Adrenal gland (tissue), 12 donors: ENCODE results near the gene NEGR1. TPM values are rescaled to one million over a fixed set of nuclear protein-coding genes. Genes with fewer than 3 reads are reported as not detected.

Experiments used
- DNase-seq, 7 donors: peaks; one replicate each; pipeline ENCODE4 v3.0.0-alpha.2; 2019 to 2020
- H3K27ac ChIP-seq, 5 donors: fragments of 200-600 bp; sonication (generic) in 4 of 5; 1 replicate in 3 of 5; 2 replicates in 2 of 5; pipeline versions ENCODE4 v1.5.1 to v1.8.0; 2016 to 2020; ENCODE audit warnings: mild to moderate bottlenecking in 1 of 5
- H3K27me3 ChIP-seq: fragments of 200-600 bp; 2 replicates; pipeline ENCODE4 v1.8.0; 2021
- H3K36me3 ChIP-seq, 2 donors: fragments of 200-600 bp; replicated peaks in 1 of 2; 1 replicate in 1 of 2; 2 replicates in 1 of 2; pipeline versions ENCODE4 v1.5.1 to v1.8.0; 2018 to 2022
- H3K4me1 ChIP-seq, 2 donors: fragments of 200-600 bp; replicated peaks in 1 of 2; 1 replicate in 1 of 2; 2 replicates in 1 of 2; pipeline versions ENCODE4 v1.5.1 to v1.8.0; 2018 to 2021
- H3K4me3 ChIP-seq, 4 donors: fragments of 200-600 bp; sonication (generic) in 3 of 4; one replicate each; pipeline ENCODE4 v1.5.1; 2016 to 2018
- H3K9me3 ChIP-seq, 3 donors: fragments of 200-600 bp; sonication (generic) in 1 of 3; replicated peaks in 1 of 3; 1 replicate in 2 of 3; 2 replicates in 1 of 3; pipeline versions ENCODE4 v1.5.1 to v1.8.0; 2016 to 2021
- POLR2A ChIP-seq, 2 donors: fragments of 450-650 bp; IDR thresholded peaks; one replicate each; pipeline ENCODE4 v1.6.1; 2017; ENCODE audit warnings: antibody characterized with exemption in 2 of 2, mild to moderate bottlenecking in 2 of 2, moderate library complexity in 1 of 2
- WGBS, 4 donors: extraction: QIAGEN DNeasy Blood & Tissue Kit in 2 of 4; methylation state at CpG; one replicate each; pipeline versions ENCODE4 v1.1.5 to v1.1.7; 2013 to 2017; 5-methylcytosine and 5-hydroxymethylcytosine counted together
- intact Hi-C, 2 donors: fragments of 100-400 bp; cut with DNase I; formaldehyde crosslinking; loops; one replicate each; pipeline versions ENCODE4 v1.14.1 to v1.15.0; 2022 to 2023
- polyA plus RNA-seq, 3 donors: library from polyadenylated mRNA; stranded (reverse); fragments of 200-250 nt in 2 of 3; fragments of 350-450 nt in 1 of 3; fragmentation: Illumina TruSeq in 1 of 3; extraction: RNeasy Lipid Tissue Mini Kit (QIAGEN cat#74804) in 1 of 3; gene quantifications; one replicate each; pipeline ENCODE4 v1.2.3, GENCODE V29; 2013 to 2014
- total RNA-seq, 9 donors: library from RNA; depleted of rRNA in 4 of 9; stranded (reverse); fragments of >200 nt in 4 of 9; fragments of 120-200 nt in 1 of 9; fragmentation: NEBNext Ultra II Directional in 1 of 9; extraction: Animal tissue kit (Norgen Biotek cat#: 25700) in 1 of 9; gene quantifications; one replicate each; pipeline versions ENCODE4 v1.1.0 to v1.2.4, GENCODE V29; 2013 to 2023
- TF ChIP-seq, protein P1 (sequence below), 6 experiments: fragments of 450-650 bp in 4 of 6; fragments of 200-600 bp in 2 of 6; sonication (generic) in 1 of 6; IDR thresholded peaks; 1 replicate in 5 of 6; 2 replicates in 1 of 6; pipeline versions ENCODE4 v1.5.1 to v1.8.0; 2016 to 2021; ENCODE audit warnings: antibody characterized with exemption in 6 of 6, mild to moderate bottlenecking in 2 of 6, moderate library complexity in 1 of 6
- donor health status: healthy with polysubstance abuse.
- donor health status: Bipolar disorder and iron deficiency.
- donor health status: DM: yes; HTN: yes; CAD: no.
- donor health status: DM: no; HTN: no; CAD: no.
- donor health status: DM: no; HTN: no; CAD: no.
- donor health status: DM: yes; HTN: yes; CAD: no.

NEGR1 gene
- total and polyA plus RNA-seq, 12 donors, result 1.1 to 7.4 (median 4.0) TPM

DNA sequence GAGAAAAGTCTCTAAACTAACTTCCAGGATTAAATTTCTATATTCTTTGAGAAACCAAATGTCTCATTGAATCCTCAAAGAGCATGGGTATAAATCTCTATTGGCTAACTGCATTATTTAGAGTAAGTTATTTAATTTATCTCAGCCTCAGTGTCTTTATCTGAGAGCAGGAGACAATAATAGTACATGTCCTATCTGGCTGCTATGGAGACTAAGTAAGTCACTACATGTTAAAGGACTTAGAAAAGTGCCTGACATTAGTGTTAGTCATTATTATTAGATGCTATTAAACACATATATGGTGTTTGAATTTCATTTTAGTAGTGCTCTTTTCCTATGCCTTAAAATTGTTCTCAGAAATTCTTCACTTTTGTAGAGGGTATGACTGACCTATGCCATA is 505.2 kb downstream of the NEGR1 start:
- DNase-seq, result no peak
- Histone ChIP-seq H3K27ac (no peak overlapping the region), H3K27me3 (no peaks in the 10 kb centered on the region), H3K4me1 (no peaks in the 10 kb centered on the region), H3K9me3 (no peaks in the 10 kb centered on the region), H3K4me3 (no peak overlapping the region), H3K36me3 (no peaks in the 10 kb centered on the region)
- intact Hi-C loops, result no loop called here
- TF ChIP-seq POLR2A (IDR thresholded peaks at IDR 0.05), result no peak
- TF ChIP-seq, protein P1, sequence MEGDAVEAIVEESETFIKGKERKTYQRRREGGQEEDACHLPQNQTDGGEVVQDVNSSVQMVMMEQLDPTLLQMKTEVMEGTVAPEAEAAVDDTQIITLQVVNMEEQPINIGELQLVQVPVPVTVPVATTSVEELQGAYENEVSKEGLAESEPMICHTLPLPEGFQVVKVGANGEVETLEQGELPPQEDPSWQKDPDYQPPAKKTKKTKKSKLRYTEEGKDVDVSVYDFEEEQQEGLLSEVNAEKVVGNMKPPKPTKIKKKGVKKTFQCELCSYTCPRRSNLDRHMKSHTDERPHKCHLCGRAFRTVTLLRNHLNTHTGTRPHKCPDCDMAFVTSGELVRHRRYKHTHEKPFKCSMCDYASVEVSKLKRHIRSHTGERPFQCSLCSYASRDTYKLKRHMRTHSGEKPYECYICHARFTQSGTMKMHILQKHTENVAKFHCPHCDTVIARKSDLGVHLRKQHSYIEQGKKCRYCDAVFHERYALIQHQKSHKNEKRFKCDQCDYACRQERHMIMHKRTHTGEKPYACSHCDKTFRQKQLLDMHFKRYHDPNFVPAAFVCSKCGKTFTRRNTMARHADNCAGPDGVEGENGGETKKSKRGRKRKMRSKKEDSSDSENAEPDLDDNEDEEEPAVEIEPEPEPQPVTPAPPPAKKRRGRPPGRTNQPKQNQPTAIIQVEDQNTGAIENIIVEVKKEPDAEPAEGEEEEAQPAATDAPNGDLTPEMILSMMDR (IDR thresholded peaks at IDR 0.05), result no peak

DNA sequence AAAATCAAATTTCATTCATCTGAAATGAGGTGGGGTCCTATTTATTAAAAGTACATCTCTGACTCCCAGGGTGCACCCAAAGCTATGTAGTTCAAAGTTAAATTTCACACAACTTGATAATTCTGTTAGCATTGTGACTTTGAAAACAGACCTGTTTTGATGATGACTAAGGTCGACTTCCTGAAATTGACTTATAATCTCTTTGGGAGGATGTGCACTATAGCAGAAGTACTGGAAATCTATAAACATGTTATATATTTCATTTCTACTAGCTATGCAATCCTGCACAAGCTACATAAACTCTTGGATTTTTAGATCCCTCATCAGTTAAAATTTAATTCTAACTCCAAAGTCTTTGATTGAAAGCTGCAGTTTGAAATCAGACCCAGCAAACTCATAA is 507.6 kb downstream of the NEGR1 start:
- no peak overlapping the region for H3K27ac ChIP-seq
- H3K9me3 ChIP-seq, result no peaks in the 10 kb centered on the region
- TF ChIP-seq, protein P1 (IDR thresholded peaks at IDR 0.05), result no peak
- no peak for TF ChIP-seq POLR2A (IDR thresholded peaks at IDR 0.05)
- DNase-seq, result no peak
- WGBS, 4 donors, result 52 to 62% (median 58%) methylated on average over 1 of the region's 1 CpG
- H3K36me3 ChIP-seq, result no peaks in the 10 kb centered on the region
- intact Hi-C loops, result no loop called here
- H3K4me3 ChIP-seq, result no peak overlapping the region
- H3K4me1 ChIP-seq, result no peaks in the 10 kb centered on the region
- no peaks in the 10 kb centered on the region for H3K27me3 ChIP-seq

DNA sequence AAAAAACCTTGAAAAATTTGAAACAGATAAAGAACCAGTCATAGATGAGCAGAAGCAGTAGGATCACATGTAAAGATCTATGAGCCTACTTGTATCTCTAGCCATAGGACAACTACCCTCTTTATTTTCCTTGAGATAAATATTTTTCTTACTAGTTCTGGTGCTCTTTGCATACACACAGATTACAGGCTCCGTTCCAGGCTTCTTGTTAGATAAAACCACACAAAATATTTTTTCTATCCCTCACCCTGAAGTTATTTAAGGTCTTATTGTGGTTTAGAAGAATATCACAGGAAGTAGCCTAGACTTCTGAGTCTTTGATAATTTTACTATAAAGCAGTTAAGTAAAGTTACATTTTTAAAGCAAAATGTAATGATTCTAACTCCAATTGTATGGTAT is 512.2 kb downstream of the NEGR1 start:
- TF ChIP-seq POLR2A (IDR thresholded peaks at IDR 0.05), result no peak
- no peaks in the 10 kb centered on the region for H3K4me1 ChIP-seq
- H3K4me3 ChIP-seq, result no peak overlapping the region
- 6 to 55% (median 27%) methylated on average over 1 of the region's 1 CpG for WGBS, 4 donors
- no peaks in the 10 kb centered on the region for H3K27me3 ChIP-seq
- no peak overlapping the region for H3K27ac ChIP-seq
- no peaks in the 10 kb centered on the region for H3K9me3 ChIP-seq
- no peak for DNase-seq
- no peaks in the 10 kb centered on the region for H3K36me3 ChIP-seq
- intact Hi-C loops, result no loop called here

DNA sequence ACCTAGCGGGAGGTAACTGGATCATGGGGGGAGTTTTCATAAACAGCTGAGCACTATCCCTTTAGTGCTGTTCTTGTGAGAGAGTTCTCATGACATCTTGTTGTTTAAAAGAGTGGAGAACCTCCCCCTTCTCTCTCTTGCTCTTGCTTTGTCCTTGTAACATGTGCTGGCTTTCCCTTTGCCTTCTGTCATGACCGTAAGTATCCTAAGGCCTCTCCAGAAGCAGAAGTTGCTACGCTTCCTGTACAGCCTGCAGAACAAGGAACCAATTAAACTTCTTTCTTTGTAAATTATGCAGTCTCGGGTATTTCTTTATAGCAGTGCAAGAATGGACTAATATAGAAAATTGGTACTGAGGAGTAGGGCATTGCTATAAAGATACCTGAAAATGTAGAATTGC is 515.6 kb downstream of the NEGR1 start:
- Histone ChIP-seq H3K36me3 (no peaks in the 10 kb centered on the region), H3K4me1 (no peaks in the 10 kb centered on the region), H3K27ac (no peak overlapping the region), H3K9me3 (no peaks in the 10 kb centered on the region), H3K27me3 (no peaks in the 10 kb centered on the region), H3K4me3 (no peak overlapping the region)
- TF ChIP-seq, protein P1 (IDR thresholded peaks at IDR 0.05), result no peak
- no peak for TF ChIP-seq POLR2A (IDR thresholded peaks at IDR 0.05)
- intact Hi-C loops, result no loop called here
- peak in 1 of 7 donors; percentile 2 for DNase-seq
- WGBS, 4 donors, result 71 to 76% (median 73%) methylated on average over 4 of the region's 4 CpGs

DNA sequence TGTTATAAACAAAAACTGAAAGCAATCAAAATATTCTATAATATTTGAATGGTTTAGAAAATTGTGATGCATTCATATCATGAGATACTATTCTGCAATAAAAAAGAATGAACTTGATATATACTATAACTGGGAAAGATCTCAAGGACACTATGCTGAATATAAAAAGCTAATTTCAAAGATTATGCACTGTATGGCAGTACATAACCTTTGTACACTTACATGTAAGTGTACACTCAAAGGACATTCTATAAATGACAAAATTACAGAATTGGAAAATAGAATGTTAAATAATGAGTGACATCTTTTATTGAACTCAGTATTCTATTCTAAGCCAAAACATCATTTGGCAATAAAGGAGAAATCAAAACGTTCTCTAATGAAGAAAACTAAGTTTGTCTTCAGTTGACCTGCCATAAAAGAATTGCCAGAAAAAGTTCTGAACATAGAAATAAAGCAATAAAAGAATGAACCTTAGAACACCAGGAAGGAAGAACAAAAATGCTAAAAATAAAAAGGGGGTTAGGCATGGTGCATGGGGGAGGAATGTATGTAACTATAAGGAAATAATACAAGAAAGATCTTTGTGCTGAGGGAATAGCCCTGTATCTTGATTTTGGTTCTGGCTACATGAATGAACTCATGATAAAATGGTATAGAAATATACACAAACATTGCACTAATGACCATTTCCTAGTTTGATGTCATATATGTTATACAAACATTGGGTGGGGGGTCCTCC is 519.7 kb downstream of the NEGR1 start:
- no peak for TF ChIP-seq POLR2A (IDR thresholded peaks at IDR 0.05)
- TF ChIP-seq, protein P1 (IDR thresholded peaks at IDR 0.05), result no peak
- Histone ChIP-seq H3K27ac (no peak overlapping the region), H3K9me3 (no peaks in the 10 kb centered on the region), H3K4me1 (no peaks in the 10 kb centered on the region), H3K27me3 (no peaks in the 10 kb centered on the region), H3K36me3 (no peaks in the 10 kb centered on the region), H3K4me3 (no peak overlapping the region)
- WGBS, 4 donors, result 39 to 53% (median 43%) methylated on average over 1 of the region's 1 CpG
- intact Hi-C loops, result no loop called here
- no peak for DNase-seq
